OCI-LY7 (cell line): Measurements from ENCODE around the gene GGA2.
A peak's percentile ranks its signal among the peaks of the same experiment; 100 is the strongest.

Source experiments
- EZH2phosphoT487 ChIP-seq: fragments of 200-600 bp; sonication (generic); IDR thresholded peaks from 2 replicates; pipeline ENCODE4 v1.6.1; 2018; ENCODE audit warnings: low read depth, borderline replicate concordance, mild to moderate bottlenecking, mixed run types, antibody characterized with exemption, low read length, moderate library complexity, mixed read lengths
- TF ChIP-seq, protein P1 (sequence below): fragments of 200-600 bp; sonication (generic); conservative IDR thresholded peaks from 2 replicates; pipeline ENCODE4 v1.5.1; 2014; ENCODE audit warnings: mild to moderate bottlenecking, antibody characterized with exemption, low read length, moderate library complexity, mixed read lengths

DNA sequence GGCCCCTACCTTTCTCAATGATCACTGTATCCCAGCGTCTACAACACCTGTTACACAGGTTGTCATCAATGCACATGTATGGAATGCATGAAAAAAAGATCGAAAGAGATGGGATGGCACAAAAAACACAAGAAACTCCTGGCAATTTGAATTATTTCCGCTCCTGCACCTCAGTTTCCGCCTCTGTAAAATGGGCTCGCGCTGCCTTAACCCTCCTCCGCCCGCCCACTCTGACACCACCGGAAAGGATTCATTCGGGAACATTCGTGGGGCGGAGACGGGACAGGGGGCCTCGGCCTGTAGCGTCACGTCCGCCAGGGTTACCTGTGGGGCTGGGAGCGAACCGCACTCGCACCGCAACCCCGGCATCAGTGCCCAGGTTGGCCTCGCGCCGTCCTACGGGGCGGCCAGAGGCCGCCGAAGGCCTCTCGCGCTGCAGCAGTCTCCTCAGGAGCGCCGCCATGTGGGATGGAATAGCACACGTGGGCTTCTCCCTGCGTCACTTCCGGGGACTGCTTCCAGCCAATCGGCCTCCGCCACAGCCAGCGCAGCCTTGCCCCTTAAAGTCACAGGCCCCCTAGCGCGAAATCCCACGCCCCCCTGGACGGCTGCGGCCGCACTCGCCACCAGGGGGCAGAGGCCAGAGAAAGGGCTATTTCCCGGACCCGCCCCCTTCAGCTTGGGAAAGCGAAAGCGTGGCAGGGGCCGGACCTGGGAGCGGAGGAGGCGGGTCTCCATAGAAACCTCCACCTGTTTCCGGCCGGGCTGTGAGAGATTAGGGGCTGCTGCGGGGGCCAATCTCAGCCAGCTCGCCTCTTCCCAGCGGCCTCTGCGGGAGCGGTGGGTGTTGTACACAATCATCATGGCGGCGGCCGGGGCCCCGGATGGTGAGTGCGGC is 46.8 kb upstream of the GGA2 start, which contains the start of the genes EARS2 and UBFD1:
- TF ChIP-seq, protein P1, sequence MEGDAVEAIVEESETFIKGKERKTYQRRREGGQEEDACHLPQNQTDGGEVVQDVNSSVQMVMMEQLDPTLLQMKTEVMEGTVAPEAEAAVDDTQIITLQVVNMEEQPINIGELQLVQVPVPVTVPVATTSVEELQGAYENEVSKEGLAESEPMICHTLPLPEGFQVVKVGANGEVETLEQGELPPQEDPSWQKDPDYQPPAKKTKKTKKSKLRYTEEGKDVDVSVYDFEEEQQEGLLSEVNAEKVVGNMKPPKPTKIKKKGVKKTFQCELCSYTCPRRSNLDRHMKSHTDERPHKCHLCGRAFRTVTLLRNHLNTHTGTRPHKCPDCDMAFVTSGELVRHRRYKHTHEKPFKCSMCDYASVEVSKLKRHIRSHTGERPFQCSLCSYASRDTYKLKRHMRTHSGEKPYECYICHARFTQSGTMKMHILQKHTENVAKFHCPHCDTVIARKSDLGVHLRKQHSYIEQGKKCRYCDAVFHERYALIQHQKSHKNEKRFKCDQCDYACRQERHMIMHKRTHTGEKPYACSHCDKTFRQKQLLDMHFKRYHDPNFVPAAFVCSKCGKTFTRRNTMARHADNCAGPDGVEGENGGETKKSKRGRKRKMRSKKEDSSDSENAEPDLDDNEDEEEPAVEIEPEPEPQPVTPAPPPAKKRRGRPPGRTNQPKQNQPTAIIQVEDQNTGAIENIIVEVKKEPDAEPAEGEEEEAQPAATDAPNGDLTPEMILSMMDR: peak; percentile 83
- no peak for TF ChIP-seq EZH2phosphoT487
